Measurements from ENCODE around the gene IRF4. TPM values are rescaled to one million over a fixed set of nuclear protein-coding genes. Genes with fewer than 3 reads are reported as not detected.

Gene IRF4
- total and polyA plus RNA-seq, 2 experiments from 2014 or later: 1.3 to 1.9 TPM

DNA sequence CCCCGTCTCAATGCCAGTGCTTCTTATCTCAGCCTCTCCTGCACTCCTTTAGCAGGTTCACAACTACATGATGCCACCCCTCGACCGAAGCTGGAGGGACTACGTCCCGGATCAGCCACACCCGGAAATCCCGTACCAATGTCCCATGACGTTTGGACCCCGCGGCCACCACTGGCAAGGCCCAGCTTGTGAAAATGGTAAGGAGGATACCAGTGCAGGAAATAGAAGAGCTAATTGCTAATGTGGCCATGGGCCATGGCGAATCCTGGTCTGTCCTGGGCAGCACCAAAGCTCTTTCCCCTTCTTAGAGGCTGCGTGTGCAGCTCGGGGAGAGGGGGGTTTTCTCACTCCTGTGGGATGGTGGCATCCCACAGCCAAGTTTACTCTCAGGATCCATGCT, 5.5 kb downstream of the IRF4 start (continued):
- TF ChIP-seq EZH2 (IDR thresholded peaks at IDR 0.05; ENCODE audit: low read depth, unreplicated experiment): no peak
- no peak for TF ChIP-seq POLR2AphosphoS5 (IDR thresholded peaks at IDR 0.05; ENCODE audit: low read depth)
- TF ChIP-seq CREB1 (CRISPR knock-in tag; IDR thresholded peaks at IDR 0.05; ENCODE audit: low read depth): no peak
- no peak for TF ChIP-seq NANOG (IDR thresholded peaks at IDR 0.05; ENCODE audit: borderline replicate concordance)
- no peak for TF ChIP-seq STAT1 (IDR thresholded peaks at IDR 0.05; ENCODE audit: unreplicated experiment)
- no peak for TF ChIP-seq ZNF114 (CRISPR knock-in tag; IDR thresholded peaks at IDR 0.05)

DNA sequence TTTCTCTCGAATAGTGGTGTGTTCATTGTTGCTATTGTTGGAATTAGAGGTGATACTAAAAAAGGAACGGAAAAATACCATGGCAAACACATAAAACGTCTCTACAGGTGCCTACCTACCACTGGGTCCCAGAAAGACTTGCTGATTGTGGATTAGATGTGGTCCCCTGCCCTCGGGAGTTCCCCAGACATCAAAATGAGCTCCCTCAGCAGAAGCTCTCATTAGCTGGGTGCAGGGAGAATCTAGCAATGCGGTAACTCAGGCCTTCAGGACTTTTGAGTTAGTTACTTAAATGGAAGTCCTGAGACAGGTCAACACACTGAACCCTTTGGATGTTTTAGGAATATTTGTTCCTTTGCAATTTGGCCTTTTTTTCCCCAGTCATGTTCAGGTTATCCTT, 6.1 kb downstream of the IRF4 start:
- no peak overlapping the region for H3K4me3 ChIP-seq
- DNase-seq (ENCODE audit: low spot score): no peak
- H4K20me1 ChIP-seq (replicated peaks; ENCODE audit: insufficient read depth): no peaks in the 10 kb centered on the region; the same call in 1 of the 2 replicates
- H3K27ac ChIP-seq (ENCODE audit: low read depth): no peak overlapping the region
- H2AFZ ChIP-seq: no peak overlapping the region
- H3K36me3 ChIP-seq (ENCODE audit: insufficient read depth): no peaks in the 10 kb centered on the region
- no peaks in the 10 kb centered on the region for H3F3A ChIP-seq (replicated peaks; ENCODE audit: low read depth)
- Mint-ChIP-seq H3K36me3 (ENCODE audit: low read depth) (peaks cover 4% of the 10 kb centered on the region; the same call in 1 of the 3 replicates), H3K9me3 (peaks cover 4% of the 10 kb centered on the region; the same call in 2 of the 3 replicates), H3K27ac (no peak overlapping the region), H3K4me3 (no peak overlapping the region), H3K4me1 (peaks cover 7% of the 10 kb centered on the region), H3K27me3 (ENCODE audit: insufficient read depth, low read depth, poor library complexity) (peaks cover 34% of the 10 kb centered on the region)
- no peak for ATAC-seq
- TF ChIP-seq JUNB (IDR thresholded peaks at IDR 0.05; ENCODE audit: unreplicated experiment) (no peak), ZNF331 (CRISPR knock-in tag; IDR thresholded peaks at IDR 0.05; ENCODE audit: low read depth) (no peak), CREB1 (CRISPR knock-in tag; IDR thresholded peaks at IDR 0.05; ENCODE audit: low read depth) (no peak), ZNF462 (CRISPR knock-in tag; IDR thresholded peaks at IDR 0.05) (no peak), NANOG (IDR thresholded peaks at IDR 0.05; ENCODE audit: borderline replicate concordance) (no peak), ZNF114 (CRISPR knock-in tag; IDR thresholded peaks at IDR 0.05) (no peak), POLR2AphosphoS5 (IDR thresholded peaks at IDR 0.05; ENCODE audit: low read depth) (no peak)
- TF ChIP-seq, protein P1, sequence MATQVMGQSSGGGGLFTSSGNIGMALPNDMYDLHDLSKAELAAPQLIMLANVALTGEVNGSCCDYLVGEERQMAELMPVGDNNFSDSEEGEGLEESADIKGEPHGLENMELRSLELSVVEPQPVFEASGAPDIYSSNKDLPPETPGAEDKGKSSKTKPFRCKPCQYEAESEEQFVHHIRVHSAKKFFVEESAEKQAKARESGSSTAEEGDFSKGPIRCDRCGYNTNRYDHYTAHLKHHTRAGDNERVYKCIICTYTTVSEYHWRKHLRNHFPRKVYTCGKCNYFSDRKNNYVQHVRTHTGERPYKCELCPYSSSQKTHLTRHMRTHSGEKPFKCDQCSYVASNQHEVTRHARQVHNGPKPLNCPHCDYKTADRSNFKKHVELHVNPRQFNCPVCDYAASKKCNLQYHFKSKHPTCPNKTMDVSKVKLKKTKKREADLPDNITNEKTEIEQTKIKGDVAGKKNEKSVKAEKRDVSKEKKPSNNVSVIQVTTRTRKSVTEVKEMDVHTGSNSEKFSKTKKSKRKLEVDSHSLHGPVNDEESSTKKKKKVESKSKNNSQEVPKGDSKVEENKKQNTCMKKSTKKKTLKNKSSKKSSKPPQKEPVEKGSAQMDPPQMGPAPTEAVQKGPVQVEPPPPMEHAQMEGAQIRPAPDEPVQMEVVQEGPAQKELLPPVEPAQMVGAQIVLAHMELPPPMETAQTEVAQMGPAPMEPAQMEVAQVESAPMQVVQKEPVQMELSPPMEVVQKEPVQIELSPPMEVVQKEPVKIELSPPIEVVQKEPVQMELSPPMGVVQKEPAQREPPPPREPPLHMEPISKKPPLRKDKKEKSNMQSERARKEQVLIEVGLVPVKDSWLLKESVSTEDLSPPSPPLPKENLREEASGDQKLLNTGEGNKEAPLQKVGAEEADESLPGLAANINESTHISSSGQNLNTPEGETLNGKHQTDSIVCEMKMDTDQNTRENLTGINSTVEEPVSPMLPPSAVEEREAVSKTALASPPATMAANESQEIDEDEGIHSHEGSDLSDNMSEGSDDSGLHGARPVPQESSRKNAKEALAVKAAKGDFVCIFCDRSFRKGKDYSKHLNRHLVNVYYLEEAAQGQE (IDR thresholded peaks at IDR 0.05; ENCODE audit: unreplicated experiment): no peak
- no peaks in the 10 kb centered on the region for H3K79me2 ChIP-seq (replicated peaks; ENCODE audit: insufficient read depth)
- H3K27me3 ChIP-seq (ENCODE audit: insufficient read depth): peaks cover 34% of the 10 kb centered on the region
- no peak overlapping the region for H3K4me2 ChIP-seq
- peaks cover 5% of the 10 kb centered on the region; the same call in 1 of the 2 replicates for H3K4me1 ChIP-seq (ENCODE audit: insufficient read depth)
- no peaks in the 10 kb centered on the region for H3K9me2 ChIP-seq (ENCODE audit: insufficient read depth)

All from GM23338 (cell line).